NCI-H345 treated with DMSO at 0.1 percent for 48 hours (cell line): ENCODE data around the gene FOXP1.

ENCODE experiments used
- DNase-seq: peaks from one replicate; lab custom pipeline; 2025; ENCODE audit not compliant: unreplicated experiment; lab: John Stamatoyannopoulos, UW

Gene FOXP1

GRCh38 chr3:71094658-71095209 lies 488.8 kb downstream of the FOXP1 start:
- no peak for DNase-seq

- DNase-seq = no peak
Observed at GRCh38 chr3:71092665-71093064, 490.9 kb downstream of the FOXP1 start.

DNA sequence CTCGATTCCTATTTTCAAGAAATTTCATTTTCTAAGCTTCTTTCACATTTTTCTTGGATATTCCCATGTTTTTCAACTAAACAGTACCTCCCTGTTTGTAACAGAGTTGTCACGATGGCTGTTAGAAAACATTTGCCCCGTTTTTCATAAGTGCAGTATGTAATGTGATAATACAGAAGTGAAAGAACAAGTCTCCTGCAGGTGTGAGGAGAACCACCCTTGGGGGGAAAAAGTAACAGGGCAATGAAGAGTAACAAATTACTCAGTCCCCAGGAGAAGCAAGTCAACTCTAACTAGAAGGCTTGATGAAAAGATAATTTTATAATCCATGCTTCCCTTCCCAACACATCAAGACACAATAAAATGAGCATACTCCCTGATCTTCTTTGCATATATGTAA lies 493.3 kb downstream of the FOXP1 start:
- no peak for DNase-seq

DNA sequence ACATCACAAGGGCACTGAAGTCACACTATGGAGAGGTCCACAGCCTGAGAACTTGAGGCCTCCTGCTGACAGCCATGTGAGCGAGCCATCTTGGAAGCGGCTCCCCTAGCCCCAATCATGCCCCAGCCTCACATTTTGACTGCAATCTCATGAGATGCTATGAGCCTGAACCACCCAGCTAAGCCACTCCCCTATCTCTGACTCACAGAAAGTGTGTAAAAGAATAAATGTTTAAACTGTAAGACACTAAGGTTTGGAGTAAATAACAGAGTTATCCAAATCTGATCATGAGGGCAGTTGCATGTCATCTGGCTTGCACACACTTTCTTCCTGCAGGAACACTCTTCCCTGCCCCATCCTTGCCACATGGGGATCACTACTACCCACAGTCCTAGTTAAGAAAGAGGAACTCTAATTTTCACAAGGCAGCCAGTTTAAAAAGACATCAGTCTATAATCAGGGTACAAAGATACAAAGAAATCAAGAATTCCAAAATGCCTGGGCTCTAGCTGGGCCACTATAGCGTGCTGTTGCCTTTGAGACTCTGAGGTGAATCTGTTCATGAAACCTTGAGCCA lies 494.2 kb downstream of the FOXP1 start:
- DNase-seq = no peak

DNA sequence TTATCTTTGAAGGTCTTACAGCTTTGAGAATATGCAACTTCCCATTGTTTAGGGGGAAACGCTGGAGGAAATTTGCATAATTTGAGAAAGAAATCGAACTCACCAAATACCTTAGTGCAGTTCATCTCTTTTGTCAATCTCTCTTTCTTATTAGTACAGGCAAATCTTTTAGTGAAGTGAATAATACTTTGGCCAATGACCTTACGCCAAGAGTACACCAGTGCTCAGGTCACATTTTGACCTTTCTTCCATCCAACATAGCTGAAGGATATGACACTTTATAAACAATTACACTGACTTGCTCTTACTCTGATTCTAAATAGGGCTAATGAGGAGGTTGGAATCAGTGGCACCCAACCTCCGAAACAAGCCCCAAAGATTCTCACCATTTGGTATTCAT lies 494.8 kb downstream of the FOXP1 start:
- no peak for DNase-seq

DNA sequence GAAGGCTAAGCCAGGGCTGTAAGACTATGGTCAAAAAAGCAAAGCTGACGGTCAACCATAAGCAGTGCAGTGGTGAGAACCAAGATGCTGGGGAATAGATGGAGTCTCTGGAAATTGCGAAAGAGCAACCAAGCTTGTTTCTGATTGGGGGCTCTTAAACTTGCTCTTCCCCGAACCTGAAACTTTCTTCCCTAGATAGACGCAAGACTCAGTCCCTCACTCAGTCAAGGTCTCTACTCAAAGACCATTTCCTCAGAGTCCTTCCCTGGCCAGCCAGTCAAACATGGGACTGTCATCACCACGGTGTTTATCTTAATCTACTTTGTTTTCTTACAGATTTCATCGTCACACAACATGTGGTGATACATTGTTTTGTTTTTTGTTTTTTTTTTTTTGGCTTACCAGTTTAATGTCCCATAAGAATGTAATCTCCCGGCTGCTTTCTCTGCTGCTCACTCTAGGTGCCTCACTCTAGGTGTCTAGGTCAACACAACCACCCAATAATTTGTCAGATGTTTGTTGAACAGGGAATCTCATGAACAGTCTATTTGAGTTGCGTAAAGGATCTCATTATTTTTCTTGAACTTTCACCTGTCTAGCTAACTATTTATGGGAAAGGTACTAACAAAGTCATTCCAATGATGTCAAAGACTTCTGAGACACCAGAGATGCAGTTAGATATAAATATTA lies 495.4 kb downstream of the FOXP1 start:
- no peak for DNase-seq

GRCh38 chr3:71087143-71088018 lies 496.1 kb downstream of the FOXP1 start:
- no peak for DNase-seq

- DNase-seq = no peak
Observed at GRCh38 chr3:71086777-71087142, 496.8 kb downstream of the FOXP1 start.

- no peak for DNase-seq
Observed at GRCh38 chr3:71083726-71084131, 499.8 kb downstream of the FOXP1 start.

DNA sequence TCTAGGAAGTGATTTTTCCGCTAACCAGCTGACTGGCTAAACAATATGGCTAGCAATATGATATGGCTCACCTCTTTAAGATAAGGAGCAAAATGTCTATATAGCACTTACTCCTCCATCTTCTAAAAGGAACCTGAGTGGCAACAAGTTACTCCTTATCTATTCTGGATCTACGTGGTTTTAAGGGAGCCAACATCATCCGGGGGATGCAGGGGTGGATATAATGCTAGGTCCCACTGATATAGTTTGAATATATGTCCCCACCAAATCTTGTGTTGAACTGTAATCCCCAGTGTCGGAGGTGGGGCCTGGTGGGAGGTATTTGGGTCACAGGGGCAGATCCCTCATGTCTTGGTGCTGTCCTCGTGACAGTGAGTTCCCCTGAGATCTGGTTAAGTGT lies 500.7 kb downstream of the FOXP1 start:
- no peak for DNase-seq

- no peak for DNase-seq
Observed at GRCh38 chr3:71080517-71081083, 502.9 kb downstream of the FOXP1 start.

GRCh38 chr3:71078723-71079525 lies 504.6 kb downstream of the FOXP1 start:
- no peak for DNase-seq

DNA sequence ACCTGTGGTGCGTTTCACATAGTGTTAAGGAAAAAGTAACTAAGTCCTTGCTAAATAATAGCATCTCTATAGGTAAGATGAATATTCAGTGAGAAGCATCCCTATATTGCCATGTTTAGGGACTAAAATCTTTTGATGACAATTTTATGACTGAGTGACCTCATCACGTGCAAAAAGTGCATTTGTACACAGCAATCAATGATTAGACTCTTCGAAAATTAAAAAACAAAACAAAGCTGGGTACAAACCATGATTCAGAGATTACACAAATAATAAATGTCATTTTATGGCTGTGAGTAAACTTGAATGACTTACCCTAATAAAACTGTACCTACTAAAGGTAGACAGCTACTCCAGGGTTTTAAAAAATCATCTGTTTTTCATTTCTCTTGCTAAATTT lies 505.3 kb downstream of the FOXP1 start:
- DNase-seq = no peak

- DNase-seq = no peak
Observed at GRCh38 chr3:71077070-71077469, 506.5 kb downstream of the FOXP1 start.

- DNase-seq = no peak
Observed at GRCh38 chr3:71076361-71077002, 507.0 kb downstream of the FOXP1 start.

GRCh38 chr3:71075494-71075893 lies 508.0 kb downstream of the FOXP1 start:
- no peak for DNase-seq

- DNase-seq = no peak
Observed at GRCh38 chr3:71074423-71074822, 509.1 kb downstream of the FOXP1 start.

GRCh38 chr3:71072986-71073385 lies 510.5 kb downstream of the FOXP1 start:
- no peak for DNase-seq

DNA sequence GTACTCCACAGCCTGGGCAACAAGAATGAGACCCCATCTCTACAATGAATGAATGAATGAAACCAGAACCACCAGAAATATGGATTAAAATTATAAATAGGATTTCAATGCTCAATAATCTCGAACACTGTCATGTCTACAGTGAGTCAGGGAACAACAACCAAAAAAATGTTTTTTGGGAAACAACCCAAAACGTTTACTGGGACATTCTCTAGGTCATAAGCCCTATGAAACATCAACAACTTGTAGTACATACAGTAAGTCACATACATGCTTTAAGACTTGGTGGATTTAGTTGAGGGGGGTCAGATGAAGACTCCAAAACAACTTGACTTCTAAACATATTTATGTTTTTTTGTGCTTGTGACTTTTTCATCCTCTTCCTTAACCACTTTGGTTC lies 511.2 kb downstream of the FOXP1 start:
- no peak for DNase-seq
